ENCODE data around the gene FMO1.
"Not testable (repeated sequence)": the region's sequence is repeated elsewhere in the genome, so short reads cannot be mapped to it uniquely, and the experiment has no call there.

GRCh38 chr1:171224257-171224656 is 24.0 kb upstream of the FMO1 start:
- TF ChIP-seq EZH2phosphoT487, EZH2, CTCF (IDR thresholded peaks at IDR 0.05): not testable (repeated sequence)
